ENCODE data around the gene COL23A1.

DNA sequence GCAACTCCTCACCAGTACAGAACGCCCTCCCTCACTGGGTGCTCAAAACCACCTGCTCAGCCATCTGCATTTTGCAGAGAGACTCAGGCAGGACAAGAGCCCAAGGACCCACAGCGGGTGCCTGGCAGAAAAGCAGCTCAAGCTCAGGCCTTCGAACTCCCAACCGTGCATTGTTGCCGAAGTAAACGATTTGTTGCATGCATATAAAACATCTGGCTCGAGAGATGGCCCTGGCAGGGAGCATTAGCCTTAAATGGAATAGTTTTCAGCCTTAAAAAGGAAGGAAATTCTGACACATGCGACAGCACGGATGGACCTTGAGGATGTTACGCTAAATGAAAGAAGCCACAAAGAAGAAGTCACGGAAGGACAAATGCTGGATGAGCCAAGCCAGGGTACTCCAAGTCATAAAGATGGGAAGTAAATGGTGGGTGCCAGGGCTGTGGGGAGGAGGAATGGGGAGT is 197.2 kb downstream of the COL23A1 start:
- TF ChIP-seq CTCF (IDR thresholded peaks at IDR 0.05; ENCODE audit: poor library complexity) (no peak), EZH2 (IDR thresholded peaks at IDR 0.05; ENCODE audit: borderline replicate concordance) (no peak)

Measured in hepatocyte (in vitro differentiated cells).